ENCODE measurements around the gene XKR3.
"Not testable (repeated sequence)": the region's sequence is repeated elsewhere in the genome, so short reads cannot be mapped to it uniquely, and the experiment has no call there.

Gene XKR3

GRCh38 chr22:16824716-16825687 is at the start of gene XKR3:
Gene XKR3 (minus strand): TSS chr22:16825411. CDS start chr22:16808073, 17,338 bp downstream.
- DNase-seq, result no peak

- DNase-seq, result not testable (repeated sequence)
Observed at GRCh38 chr22:16869640-16870039, 44.4 kb upstream of the XKR3 start.

- no peak for DNase-seq
Observed at GRCh38 chr22:16866167-16866566, 41.0 kb upstream of the XKR3 start.

- not testable (repeated sequence) for DNase-seq
Observed at GRCh38 chr22:16856851-16857250, 31.6 kb upstream of the XKR3 start.

GRCh38 chr22:16854631-16855030 is 29.4 kb upstream of the XKR3 start:
- DNase-seq, result no peak

- not testable (repeated sequence) for DNase-seq
Observed at GRCh38 chr22:16851268-16851996, 26.2 kb upstream of the XKR3 start.

GRCh38 chr22:16847271-16847670 is 22.1 kb upstream of the XKR3 start:
- no peak for DNase-seq

- no peak for DNase-seq
Observed at GRCh38 chr22:16845881-16846280, 20.7 kb upstream of the XKR3 start.

GRCh38 chr22:16845465-16845864 is 20.3 kb upstream of the XKR3 start:
- no peak for DNase-seq

GRCh38 chr22:16844529-16844928 is 19.3 kb upstream of the XKR3 start:
- DNase-seq, result no peak

- DNase-seq, result no peak
Observed at GRCh38 chr22:16838073-16838472, 12.9 kb upstream of the XKR3 start.

GRCh38 chr22:16834971-16835370 is 9.8 kb upstream of the XKR3 start:
- no peak for DNase-seq

- DNase-seq, result no peak
Observed at GRCh38 chr22:16831257-16831656, 6.0 kb upstream of the XKR3 start.

- no peak for DNase-seq
Observed at GRCh38 chr22:16829985-16830384, 4.8 kb upstream of the XKR3 start.

GRCh38 chr22:16828876-16829275 is 3.7 kb upstream of the XKR3 start:
- DNase-seq, result no peak

- no peak for DNase-seq
Observed at GRCh38 chr22:16827506-16827905, 2.3 kb upstream of the XKR3 start.

GRCh38 chr22:16819249-16819648 is 6.0 kb downstream of the XKR3 start:
- DNase-seq, result no peak

GRCh38 chr22:16818538-16818937 is 6.7 kb downstream of the XKR3 start:
- no peak for DNase-seq

- no peak for DNase-seq
Observed at GRCh38 chr22:16815073-16815472, 10.1 kb downstream of the XKR3 start.

- DNase-seq, result no peak
Observed at GRCh38 chr22:16810188-16810802, 14.9 kb downstream of the XKR3 start.

GRCh38 chr22:16808744-16809143 is 16.5 kb downstream of the XKR3 start:
- no peak for DNase-seq

GRCh38 chr22:16807109-16807508 is 18.1 kb downstream of the XKR3 start:
- DNase-seq, result no peak

- DNase-seq, result no peak
Observed at GRCh38 chr22:16806401-16806800, 18.8 kb downstream of the XKR3 start.

GRCh38 chr22:16804882-16805281 is 20.3 kb downstream of the XKR3 start:
- DNase-seq, result no peak
